WI38 (cell line): ENCODE data around the gene TRABD2B.

Source experiments
- H3K4me3 ChIP-seq: 2 replicates; pipeline ENCODE4 v1.5.1; 2011; ENCODE audit warnings: low read depth, mild to moderate bottlenecking, control low read depth, low read length
- TF ChIP-seq, protein P1 (sequence below): IDR thresholded peaks from 2 replicates; pipeline ENCODE4 v1.5.1; 2012; ENCODE audit warnings: low read depth, mild to moderate bottlenecking, control low read depth, low read length

Gene TRABD2B

DNA sequence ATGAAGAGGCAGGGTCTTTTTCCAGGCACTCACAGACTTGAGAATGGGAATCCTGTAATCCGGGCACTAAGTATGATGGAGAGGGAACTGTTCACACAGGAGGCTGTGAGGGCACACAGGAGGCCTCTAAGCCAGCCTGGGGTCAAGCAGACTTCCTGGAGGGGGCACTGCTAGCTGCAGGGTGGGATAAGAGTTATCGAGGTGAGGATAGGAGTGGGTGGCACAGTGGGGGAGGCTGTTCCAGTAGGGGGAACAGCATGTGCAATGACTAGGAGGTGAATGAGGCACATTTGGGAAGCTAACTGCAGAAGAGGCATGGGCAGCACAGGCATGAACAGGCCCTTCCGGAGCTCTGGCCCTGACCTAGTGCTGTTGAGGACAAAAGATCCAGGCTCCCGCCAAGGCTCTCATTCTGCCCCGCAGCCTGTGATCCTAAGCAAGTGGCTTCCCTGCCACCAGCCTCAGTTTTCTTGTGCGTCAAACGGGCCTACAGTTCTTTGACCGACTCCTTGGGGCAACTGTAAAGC is 216.7 kb downstream of the TRABD2B start:
- TF ChIP-seq, protein P1, sequence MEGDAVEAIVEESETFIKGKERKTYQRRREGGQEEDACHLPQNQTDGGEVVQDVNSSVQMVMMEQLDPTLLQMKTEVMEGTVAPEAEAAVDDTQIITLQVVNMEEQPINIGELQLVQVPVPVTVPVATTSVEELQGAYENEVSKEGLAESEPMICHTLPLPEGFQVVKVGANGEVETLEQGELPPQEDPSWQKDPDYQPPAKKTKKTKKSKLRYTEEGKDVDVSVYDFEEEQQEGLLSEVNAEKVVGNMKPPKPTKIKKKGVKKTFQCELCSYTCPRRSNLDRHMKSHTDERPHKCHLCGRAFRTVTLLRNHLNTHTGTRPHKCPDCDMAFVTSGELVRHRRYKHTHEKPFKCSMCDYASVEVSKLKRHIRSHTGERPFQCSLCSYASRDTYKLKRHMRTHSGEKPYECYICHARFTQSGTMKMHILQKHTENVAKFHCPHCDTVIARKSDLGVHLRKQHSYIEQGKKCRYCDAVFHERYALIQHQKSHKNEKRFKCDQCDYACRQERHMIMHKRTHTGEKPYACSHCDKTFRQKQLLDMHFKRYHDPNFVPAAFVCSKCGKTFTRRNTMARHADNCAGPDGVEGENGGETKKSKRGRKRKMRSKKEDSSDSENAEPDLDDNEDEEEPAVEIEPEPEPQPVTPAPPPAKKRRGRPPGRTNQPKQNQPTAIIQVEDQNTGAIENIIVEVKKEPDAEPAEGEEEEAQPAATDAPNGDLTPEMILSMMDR, result no peak
- H3K4me3 ChIP-seq, result no peak overlapping the region

DNA sequence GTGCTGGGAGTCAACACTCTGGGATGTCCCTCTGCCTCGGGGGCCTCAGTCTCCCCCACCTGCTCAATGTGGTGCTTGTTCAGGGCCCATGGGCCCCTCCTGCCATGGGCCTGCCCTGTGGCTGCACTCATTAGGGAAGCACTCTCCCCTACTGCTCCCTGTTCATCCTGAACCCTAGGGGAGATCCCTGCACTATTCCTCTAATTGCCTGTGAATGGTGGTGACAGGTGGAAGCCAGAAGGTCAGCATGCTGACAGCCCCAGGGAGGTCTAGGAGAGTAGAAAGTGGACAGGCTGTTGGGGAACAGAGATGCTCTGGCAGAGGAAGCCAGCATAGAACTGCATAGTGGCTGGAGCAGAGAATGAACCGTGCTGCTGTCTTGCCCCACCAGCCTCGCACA is 217.6 kb downstream of the TRABD2B start:
- TF ChIP-seq, protein P1, result no peak
- H3K4me3 ChIP-seq, result no peak overlapping the region

DNA sequence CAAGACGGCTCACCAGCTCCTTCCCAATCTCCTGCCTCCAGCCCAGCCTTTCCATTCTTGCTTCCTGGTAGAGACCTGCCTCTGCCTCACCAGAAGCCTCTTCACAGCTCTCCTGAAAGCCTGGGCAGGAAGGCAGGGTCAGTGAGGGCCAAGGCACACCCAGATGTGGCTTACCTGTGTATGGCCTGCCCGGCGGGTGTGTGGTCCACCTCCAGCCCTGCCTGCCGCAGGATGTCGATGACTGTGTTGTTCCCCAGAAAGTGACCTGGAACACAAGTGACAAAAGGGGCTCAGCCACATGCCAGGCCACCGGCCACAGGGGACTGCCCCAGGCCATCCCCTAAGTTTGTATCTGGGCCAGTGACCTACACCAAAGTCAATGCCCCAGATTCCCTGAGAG is 218.9 kb downstream of the TRABD2B start:
- no peak overlapping the region for H3K4me3 ChIP-seq
- TF ChIP-seq, protein P1, result no peak

DNA sequence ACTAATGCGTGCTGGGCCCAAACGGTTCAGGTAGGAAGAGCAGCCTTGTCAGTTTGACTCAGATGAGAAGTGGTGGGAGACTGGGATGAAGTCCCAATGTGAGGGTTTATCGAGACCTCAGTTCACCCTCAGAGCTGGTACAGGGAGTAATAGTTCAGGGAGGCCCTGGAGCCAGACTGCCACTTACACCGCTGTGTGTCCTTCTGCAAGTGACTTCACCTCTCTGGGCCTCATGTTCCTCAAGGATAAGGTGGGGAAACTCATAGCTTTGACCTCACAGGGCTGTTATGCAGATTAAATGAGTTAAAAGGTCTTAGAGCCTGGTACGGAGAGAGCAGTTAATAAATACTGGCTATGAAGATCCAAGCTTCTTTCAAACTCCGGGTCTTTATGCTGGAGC is 219.9 kb downstream of the TRABD2B start:
- TF ChIP-seq, protein P1, result no peak
- H3K4me3 ChIP-seq, result no peak overlapping the region

DNA sequence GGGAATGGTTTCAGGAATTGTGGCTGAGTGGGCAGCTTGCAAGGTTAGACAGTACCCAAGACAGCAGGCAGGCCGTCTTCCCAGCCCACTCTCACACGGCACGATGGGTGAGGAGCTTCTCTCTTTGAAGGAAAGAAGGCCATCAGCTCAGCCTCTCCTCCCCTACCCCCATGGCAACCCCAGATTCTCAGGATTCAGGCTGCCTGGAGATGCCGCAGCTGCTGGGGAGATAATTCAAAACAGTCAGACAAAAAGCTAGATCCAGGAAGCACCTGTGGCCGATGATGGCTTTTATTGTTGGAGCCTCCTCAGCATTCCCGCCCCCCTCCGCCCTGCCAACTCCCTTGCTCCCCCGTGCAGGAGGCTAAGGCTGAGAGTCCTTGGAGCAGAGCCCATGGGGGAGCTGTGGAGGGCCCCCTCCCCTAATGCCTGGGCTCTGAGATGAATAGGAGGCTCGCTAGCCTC is 220.5 kb downstream of the TRABD2B start:
- H3K4me3 ChIP-seq, result no peak overlapping the region
- TF ChIP-seq, protein P1, result no peak

DNA sequence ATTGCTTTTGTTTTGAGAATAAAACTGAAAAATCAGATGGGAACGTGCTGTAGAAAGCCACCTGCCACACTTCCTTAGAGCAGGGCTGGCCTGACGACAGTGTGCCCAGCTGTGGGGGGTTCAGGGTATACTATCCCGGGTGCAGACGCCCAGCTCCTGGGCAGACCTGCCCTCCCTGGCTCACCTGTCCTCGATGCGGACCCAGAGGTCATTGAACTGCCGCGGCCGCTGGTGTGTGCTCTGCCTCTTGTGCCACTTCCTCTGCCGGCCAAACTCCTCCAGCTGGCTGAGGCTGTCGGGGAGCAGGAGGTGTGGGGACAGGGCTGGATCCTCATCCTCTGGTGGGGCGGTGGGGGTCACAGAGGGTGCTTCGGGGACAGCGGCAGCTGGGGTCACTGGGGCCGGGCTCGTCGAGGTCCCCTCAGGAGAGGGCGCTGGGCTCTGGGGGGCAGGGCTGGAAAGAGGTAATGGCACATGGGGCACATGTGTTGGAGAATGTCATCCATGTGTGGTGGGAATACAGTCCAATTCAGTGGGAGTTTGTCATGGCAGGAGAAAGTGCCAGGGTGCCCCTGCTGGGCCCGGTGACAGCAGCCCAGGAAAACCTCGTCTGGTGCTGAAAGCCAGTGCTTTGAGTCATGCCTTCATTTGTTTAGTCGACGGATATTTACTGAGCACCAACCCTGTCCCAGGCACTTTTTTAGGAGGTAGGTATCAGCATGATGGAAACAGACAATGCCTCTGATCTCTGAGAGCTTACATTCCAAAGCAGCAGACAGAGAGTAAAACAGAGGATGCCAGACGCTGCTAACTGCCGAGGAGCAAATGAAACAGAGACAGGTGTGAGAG is 222.0 kb downstream of the TRABD2B start:
- TF ChIP-seq, protein P1, result no peak
- no peak overlapping the region for H3K4me3 ChIP-seq
